ENCODE results near the gene ZNF414. TPM values are rescaled to one million over a fixed set of nuclear protein-coding genes. Genes with fewer than 3 reads are reported as not detected.
A peak's percentile ranks its signal among the peaks of the same experiment; 100 is the strongest.

ZNF414 gene
- total and polyA plus RNA-seq, 2 of the 4 experiments (the other 2 are of a cell fraction) = 3.2 to 14.2 TPM

GRCh38 chr19:8517551-8518442, 3.8 kb upstream of the ZNF414 start:
- no TSS peak for BruUV-seq (replicated peaks)
- H2BK15ac ChIP-seq (ENCODE audit: low read depth, low read length) = no peak overlapping the region
- peak overlapping the region; percentile 10 to 70; a peak in 2 of 4 replicates for H4K8ac ChIP-seq (ENCODE audit: low read depth in 2 of 2, low read length in 2 of 2)
- ChIA-PET POLR2A (ENCODE audit: unreplicated experiment) (no interaction called here), CTCF (no interaction called here)
- TF ChIP-seq CEBPB (IDR thresholded peaks at IDR 0.05; ENCODE audit: low read depth, low read length) = peak; percentile 62
- no peak for TF ChIP-seq RFX5 (IDR thresholded peaks at IDR 0.05; ENCODE audit: low read depth, low read length)
- TF ChIP-seq SMC3 (IDR thresholded peaks at IDR 0.05; ENCODE audit: low read depth, low read length) = no peak
- peak overlapping the region; percentile 59; the same call in 1 of the 2 replicates for H2BK120ac ChIP-seq (ENCODE audit: low read depth, low read length)
- H3K56ac ChIP-seq (ENCODE audit: extremely low read depth, insufficient read depth, low read length) = no peak overlapping the region
- H3K9me3 ChIP-seq (ENCODE audit: control insufficient read depth, insufficient read depth, low read length) = no peaks in the 10 kb centered on the region
- H4K91ac ChIP-seq (ENCODE audit: insufficient read depth, low read depth, low read length) = no peak overlapping the region; the same call in 1 of the 2 replicates
- H3K9me1 ChIP-seq (ENCODE audit: insufficient read depth, low read length) = peaks cover 5% of the 10 kb centered on the region
- 0 out of 2 replicates have a peak overlapping the region, but pooled peaks have one; percentile 64 for H3K4ac ChIP-seq (ENCODE audit: low read depth, low read length)
- no peak overlapping the region; the same call in 1 of the 2 replicates for H3K4me2 ChIP-seq (ENCODE audit: low read depth, low read length)
- peak overlapping the region; percentile 6; the same call in 1 of the 2 replicates for H3K27ac ChIP-seq (ENCODE audit: insufficient read depth, low read length)
- peak overlapping the region; percentile 49; the same call in 1 of the 2 replicates for H2AK5ac ChIP-seq (ENCODE audit: low read depth, low read length)
- in situ Hi-C loops (cut with MboI; ENCODE audit: low sequenced_read_pairs) = no loop called here
- H3K18ac ChIP-seq (ENCODE audit: low read depth, low read length) = no peak overlapping the region
- no peaks in the 10 kb centered on the region for H3K36me3 ChIP-seq (ENCODE audit: control insufficient read depth, insufficient read depth, low read length)
- ATAC-seq (ENCODE audit: low read depth) = no peak
- H3K4me1 ChIP-seq (ENCODE audit: control insufficient read depth, insufficient read depth, low read length) = peaks cover 11% of the 10 kb centered on the region
- DNase-seq = no peak
- H3K79me1 ChIP-seq (ENCODE audit: low read depth in 1 of 2, low read length in 2 of 2) = peaks cover 0 to 6% of the 10 kb centered on the region in 2 experiments; a peak in 1 of 4 replicates
- no peaks in the 10 kb centered on the region for H3K27me3 ChIP-seq (ENCODE audit: control insufficient read depth, insufficient read depth, low read length)
- no peak overlapping the region for H3K9ac ChIP-seq (ENCODE audit: low read depth, low read length)
- dilution Hi-C loops (cut with HindIII; ENCODE audit: low sequenced_read_pairs, unreplicated experiment) = no loop called here
- no peak overlapping the region for H3K4me3 ChIP-seq (ENCODE audit: insufficient read depth, low read depth, low read length)
- peak overlapping the region; percentile 5; the same call in 1 of the 2 replicates for H3K23ac ChIP-seq (ENCODE audit: low read depth, low read length)
- H3K14ac ChIP-seq (replicated peaks; ENCODE audit: low read depth, low read length) = no peak overlapping the region; the same call in 1 of the 2 replicates
- no peak overlapping the region for H2BK5ac ChIP-seq (ENCODE audit: low read depth, low read length, poor library complexity, severe bottlenecking)
- H2AK9ac ChIP-seq (replicated peaks; ENCODE audit: low read depth, low read length, poor library complexity) = peak overlapping the region; percentile 67
- no peak overlapping the region for H4K5ac ChIP-seq (ENCODE audit: low read depth, low read length)
- intact Hi-C loops (cut with micrococcal nuclease) = no loop called here
- no peaks in the 10 kb centered on the region for H4K20me1 ChIP-seq (ENCODE audit: insufficient read depth, low read length)
- peak overlapping the region; percentile 81 for H2AFZ ChIP-seq (replicated peaks; ENCODE audit: low read length, poor library complexity)
- 100% methylated on average over 1 of the region's 10 CpGs; no CpG with 5 or more reads in 1 of the 2 experiments for WGBS, 2 experiments (ENCODE audit: extremely low coverage in 2 of 2, insufficient read length in 1 of 2)
- no peak overlapping the region for H2BK20ac ChIP-seq (ENCODE audit: low read depth, low read length)

Measured in IMR-90 (cell line).